Measurements from ENCODE around the gene IGFBP7. TPM values are rescaled to one million over a fixed set of nuclear protein-coding genes. Genes with fewer than 3 reads are reported as not detected.
"Not testable (repeated sequence)": the region's sequence is repeated elsewhere in the genome, so short reads cannot be mapped to it uniquely, and the experiment has no call there.

The IGFBP7 gene
- total RNA-seq, 8 experiments from 2014 or later: 0.58 to 255 (median 49.7) TPM

GRCh38 chr4:57074744-57075143 lies 35.4 kb downstream of the IGFBP7 start:
- ATAC-seq (replicated peaks in 6 of 8): peak in 3 of 8 experiments; percentile 74 to 83 (median 80)

GRCh38 chr4:57073559-57073958 lies 36.6 kb downstream of the IGFBP7 start:
- WGBS, 10 experiments: 33 to 100% (median 75%) methylated on average over 1 to 4 of the region's 5 CpGs; no CpG with 5 or more reads in 3 of the 10 experiments
- ATAC-seq (replicated peaks in 6 of 8): no peak
- Histone ChIP-seq H3K4me3 (no peak overlapping the region), H3K27ac (no peak overlapping the region), H3K4me1 (replicated peaks in 1 of 2) (peaks cover 2 to 6% of the 10 kb centered on the region in 2 donors)
- in situ Hi-C loops (cut with MboI; ENCODE audit: low pct_unique_long_range_greater_than_20kb in 2 of 9, low sequenced_read_pairs in 9 of 9, unreplicated experiment in 9 of 9): no loop called here

More at GRCh38 chr4:57074744-57075143, 35.4 kb downstream of the IGFBP7 start:
- in situ Hi-C loops (cut with MboI; ENCODE audit: low pct_unique_long_range_greater_than_20kb in 2 of 9, low sequenced_read_pairs in 9 of 9, unreplicated experiment in 9 of 9): no loop called here
- H3K27ac ChIP-seq: no peak overlapping the region
- H3K4me3 ChIP-seq: no peak overlapping the region
- WGBS, 10 experiments: 0 to 71% (median 18%) methylated on average over 1 to 4 of the region's 4 CpGs; no CpG with 5 or more reads in 2 of the 10 experiments
- peaks cover 10 to 13% of the 10 kb centered on the region in 2 donors for H3K4me1 ChIP-seq (replicated peaks in 1 of 2)

- 50 to 100% (median 80%) methylated on average over 1 to 2 of the region's 2 CpGs; no CpG with 5 or more reads in 7 of the 10 experiments for WGBS, 10 experiments
- peaks cover 0 to 2% of the 10 kb centered on the region in 2 donors for H3K4me1 ChIP-seq (replicated peaks in 1 of 2)
- in situ Hi-C loops (cut with MboI; ENCODE audit: low pct_unique_long_range_greater_than_20kb in 2 of 9, low sequenced_read_pairs in 9 of 9, unreplicated experiment in 9 of 9): no loop called here
- no peak overlapping the region for H3K4me3 ChIP-seq
- peak in 2 of 8 experiments; percentile 15 for ATAC-seq (replicated peaks in 6 of 8)
- H3K27ac ChIP-seq: no peak overlapping the region
Observed at GRCh38 chr4:57071326-57071725, 38.9 kb downstream of the IGFBP7 start.

- in situ Hi-C loops (cut with MboI; ENCODE audit: low pct_unique_long_range_greater_than_20kb in 2 of 9, low sequenced_read_pairs in 9 of 9, unreplicated experiment in 9 of 9): no loop called here
- Histone ChIP-seq H3K27ac (no peak overlapping the region), H3K4me1 (replicated peaks in 1 of 2) (peaks cover 0 to 2% of the 10 kb centered on the region in 2 donors), H3K4me3 (no peak overlapping the region)
- 40 to 100% (median 71%) methylated on average over 1 to 2 of the region's 2 CpGs; no CpG with 5 or more reads in 3 of the 10 experiments for WGBS, 10 experiments
- ATAC-seq (replicated peaks in 6 of 8): no peak
Observed at GRCh38 chr4:57070461-57070860, 39.7 kb downstream of the IGFBP7 start.

- Histone ChIP-seq H3K4me3 (no peak overlapping the region), H3K27ac (no peak overlapping the region), H3K4me1 (replicated peaks in 1 of 2) (peaks cover 0 to 2% of the 10 kb centered on the region in 2 donors)
- in situ Hi-C loops (cut with MboI; ENCODE audit: low pct_unique_long_range_greater_than_20kb in 2 of 9, low sequenced_read_pairs in 9 of 9, unreplicated experiment in 9 of 9): no loop called here
- ATAC-seq (replicated peaks in 6 of 8): peak in 1 of 8 experiments; percentile 45
- WGBS, 10 experiments: 57 to 97% (median 72%) methylated on average over 4 to 8 of the region's 8 CpGs
Observed at GRCh38 chr4:57068237-57068981, 41.8 kb downstream of the IGFBP7 start.

- WGBS, 10 experiments: 95 to 100% (median 100%) methylated on average over 1 to 4 of the region's 5 CpGs; no CpG with 5 or more reads in 3 of the 10 experiments
- no peak overlapping the region for H3K4me3 ChIP-seq
- in situ Hi-C loops (cut with MboI; ENCODE audit: low pct_unique_long_range_greater_than_20kb in 2 of 9, low sequenced_read_pairs in 9 of 9, unreplicated experiment in 9 of 9): no loop called here
- H3K27ac ChIP-seq: no peak overlapping the region
- no peak for ATAC-seq (replicated peaks in 6 of 8)
- peaks cover 0 to 5% of the 10 kb centered on the region in 2 donors for H3K4me1 ChIP-seq (replicated peaks in 1 of 2)
Observed at GRCh38 chr4:57065730-57066482, 44.3 kb downstream of the IGFBP7 start.

- 22 to 100% (median 87%) methylated on average over 2 to 15 of the region's 20 CpGs; no CpG with 5 or more reads in 1 of the 10 experiments for WGBS, 10 experiments
- Histone ChIP-seq H3K4me3 (no peak overlapping the region), H3K4me1 (replicated peaks in 1 of 2) (peaks cover 0 to 5% of the 10 kb centered on the region in 2 donors), H3K27ac (no peak overlapping the region)
- peak in 2 of 8 experiments; percentile 37 to 68 for ATAC-seq (replicated peaks in 6 of 8)
- in situ Hi-C loops (cut with MboI; ENCODE audit: low pct_unique_long_range_greater_than_20kb in 2 of 9, low sequenced_read_pairs in 9 of 9, unreplicated experiment in 9 of 9): no loop called here
Observed at GRCh38 chr4:57064811-57065711, 45.1 kb downstream of the IGFBP7 start.

GRCh38 chr4:57064120-57064519 lies 46.1 kb downstream of the IGFBP7 start:
- in situ Hi-C loops (cut with MboI; ENCODE audit: low pct_unique_long_range_greater_than_20kb in 2 of 9, low sequenced_read_pairs in 9 of 9, unreplicated experiment in 9 of 9): no loop called here
- WGBS, 10 experiments: 50 to 100% (median 79%) methylated on average over 1 to 2 of the region's 2 CpGs; no CpG with 5 or more reads in 6 of the 10 experiments
- Histone ChIP-seq H3K27ac (no peak overlapping the region), H3K4me1 (replicated peaks in 1 of 2) (peaks cover 0 to 5% of the 10 kb centered on the region in 2 donors), H3K4me3 (no peak overlapping the region)
- ATAC-seq (replicated peaks in 6 of 8): no peak

GRCh38 chr4:57063518-57063917 lies 46.7 kb downstream of the IGFBP7 start:
- peaks cover 0 to 4% of the 10 kb centered on the region in 2 donors for H3K4me1 ChIP-seq (replicated peaks in 1 of 2)
- in situ Hi-C loops (cut with MboI; ENCODE audit: low pct_unique_long_range_greater_than_20kb in 2 of 9, low sequenced_read_pairs in 9 of 9, unreplicated experiment in 9 of 9): no loop called here
- no peak overlapping the region for H3K4me3 ChIP-seq
- no peak overlapping the region for H3K27ac ChIP-seq
- 80 to 100% (median 96%) methylated on average over 1 of the region's 1 CpG; no CpG with 5 or more reads in 2 of the 10 experiments for WGBS, 10 experiments
- ATAC-seq (replicated peaks in 6 of 8): peak in 1 of 8 experiments; percentile 45

GRCh38 chr4:57061395-57061794 lies 48.8 kb downstream of the IGFBP7 start:
- 47 to 100% (median 81%) methylated on average over 1 to 5 of the region's 5 CpGs for WGBS, 10 experiments
- H3K4me1 ChIP-seq (replicated peaks in 1 of 2): peaks cover 0 to 3% of the 10 kb centered on the region in 2 donors
- no peak overlapping the region for H3K4me3 ChIP-seq
- H3K27ac ChIP-seq: no peak overlapping the region
- in situ Hi-C loops (cut with MboI; ENCODE audit: low pct_unique_long_range_greater_than_20kb in 2 of 9, low sequenced_read_pairs in 9 of 9, unreplicated experiment in 9 of 9): no loop called here
- peak in 5 of 8 experiments; percentile 33 to 64 (median 53) for ATAC-seq (replicated peaks in 6 of 8)

GRCh38 chr4:57060717-57061067 lies 49.5 kb downstream of the IGFBP7 start:
- H3K27ac ChIP-seq; H3K4me1 ChIP-seq (replicated peaks in 1 of 2); ATAC-seq (replicated peaks in 6 of 8); H3K4me3 ChIP-seq; in situ Hi-C loops (cut with MboI; ENCODE audit: low pct_unique_long_range_greater_than_20kb in 2 of 9, low sequenced_read_pairs in 9 of 9, unreplicated experiment in 9 of 9): not testable (repeated sequence)
- 75 to 100% (median 94%) methylated on average over 1 to 6 of the region's 6 CpGs; no CpG with 5 or more reads in 2 of the 10 experiments for whole genome bisulfite sequencing, 10 experiments

- Histone ChIP-seq H3K27ac (no peak overlapping the region), H3K4me3 (no peak overlapping the region), H3K4me1 (replicated peaks in 1 of 2) (peaks cover 0 to 3% of the 10 kb centered on the region in 2 donors)
- ATAC-seq (replicated peaks in 6 of 8): no peak
- in situ Hi-C loops (cut with MboI; ENCODE audit: low pct_unique_long_range_greater_than_20kb in 2 of 9, low sequenced_read_pairs in 9 of 9, unreplicated experiment in 9 of 9): no loop called here
- 60 to 100% (median 89%) methylated on average over 2 to 6 of the region's 6 CpGs for WGBS, 10 experiments
Observed at GRCh38 chr4:57059890-57060716, 50.1 kb downstream of the IGFBP7 start.
